ENCODE measurements around the gene PLOD2. TPM values are rescaled to one million over a fixed set of nuclear protein-coding genes. Genes with fewer than 3 reads are reported as not detected.

The PLOD2 gene
- total RNA-seq, 1 donor from 2014 or later: 54.9 TPM

GRCh38 chr3:146077181-146077580 lies 83.8 kb downstream of the PLOD2 start:
- no peak overlapping the region for H3K4me3 Mint-ChIP-seq (ENCODE audit: low read depth)
- no peak overlapping the region for H3K27ac Mint-ChIP-seq
- no peak for DNase-seq (ENCODE audit: low spot score, unreplicated experiment)

GRCh38 chr3:146072824-146073223 lies 88.2 kb downstream of the PLOD2 start:
- Mint-ChIP-seq H3K36me3 (ENCODE audit: insufficient read depth) (peaks cover 15% of the 10 kb centered on the region), H3K4me3 (ENCODE audit: low read depth) (no peak overlapping the region), H3K27me3 (no peaks in the 10 kb centered on the region), H3K9me3 (ENCODE audit: low read depth) (no peaks in the 10 kb centered on the region), H3K4me1 (ENCODE audit: low read depth) (no peaks in the 10 kb centered on the region), H3K27ac (no peak overlapping the region)
- DNase-seq (ENCODE audit: low spot score, unreplicated experiment): no peak
- TF ChIP-seq CTCF (IDR thresholded peaks at IDR 0.05; ENCODE audit: unreplicated experiment): no peak

More at GRCh38 chr3:146077181-146077580, 83.8 kb downstream of the PLOD2 start:
- no peaks in the 10 kb centered on the region for H3K4me1 Mint-ChIP-seq (ENCODE audit: low read depth)
- H3K36me3 Mint-ChIP-seq (ENCODE audit: insufficient read depth): peaks cover 16% of the 10 kb centered on the region
- no peaks in the 10 kb centered on the region for H3K27me3 Mint-ChIP-seq
- H3K9me3 Mint-ChIP-seq (ENCODE audit: low read depth): no peaks in the 10 kb centered on the region
- no peak for TF ChIP-seq CTCF (IDR thresholded peaks at IDR 0.05; ENCODE audit: unreplicated experiment)

- TF ChIP-seq CTCF (IDR thresholded peaks at IDR 0.05; ENCODE audit: unreplicated experiment): no peak
- no peaks in the 10 kb centered on the region for H3K4me1 Mint-ChIP-seq (ENCODE audit: low read depth)
- no peaks in the 10 kb centered on the region for H3K27me3 Mint-ChIP-seq
- H3K36me3 Mint-ChIP-seq (ENCODE audit: insufficient read depth): peaks cover 15% of the 10 kb centered on the region
- no peak overlapping the region for H3K27ac Mint-ChIP-seq
- no peaks in the 10 kb centered on the region for H3K9me3 Mint-ChIP-seq (ENCODE audit: low read depth)
- H3K4me3 Mint-ChIP-seq (ENCODE audit: low read depth): no peak overlapping the region
- DNase-seq (ENCODE audit: low spot score, unreplicated experiment): no peak
Measured at GRCh38 chr3:146072061-146072460, 88.9 kb downstream of the PLOD2 start.

- no peaks in the 10 kb centered on the region for H3K9me3 Mint-ChIP-seq (ENCODE audit: low read depth)
- no peak for TF ChIP-seq CTCF (IDR thresholded peaks at IDR 0.05; ENCODE audit: unreplicated experiment)
- H3K4me1 Mint-ChIP-seq (ENCODE audit: low read depth): no peaks in the 10 kb centered on the region
- no peak overlapping the region for H3K4me3 Mint-ChIP-seq (ENCODE audit: low read depth)
- no peak overlapping the region for H3K27ac Mint-ChIP-seq
- DNase-seq (ENCODE audit: low spot score, unreplicated experiment): no peak
- H3K36me3 Mint-ChIP-seq (ENCODE audit: insufficient read depth): peaks cover 14% of the 10 kb centered on the region
- no peaks in the 10 kb centered on the region for H3K27me3 Mint-ChIP-seq
Measured at GRCh38 chr3:146071632-146072031, 89.4 kb downstream of the PLOD2 start.

GRCh38 chr3:146067048-146067447 lies 93.9 kb downstream of the PLOD2 start:
- Mint-ChIP-seq H3K9me3 (ENCODE audit: low read depth) (no peaks in the 10 kb centered on the region), H3K4me3 (ENCODE audit: low read depth) (no peak overlapping the region), H3K27me3 (no peaks in the 10 kb centered on the region), H3K27ac (no peak overlapping the region), H3K4me1 (ENCODE audit: low read depth) (no peaks in the 10 kb centered on the region), H3K36me3 (ENCODE audit: insufficient read depth) (peaks cover 6% of the 10 kb centered on the region)
- DNase-seq (ENCODE audit: low spot score, unreplicated experiment): no peak
- TF ChIP-seq CTCF (IDR thresholded peaks at IDR 0.05; ENCODE audit: unreplicated experiment): no peak
